PC-3 (cell line): ENCODE measurements around the gene KLHDC9. TPM values are rescaled to one million over a fixed set of nuclear protein-coding genes. Genes with fewer than 3 reads are reported as not detected.

Source experiments
- ATAC-seq: fragments of 200-7000 bp; cut with Tn5 transposase; 2 replicates; pipeline ENCODE4 v1.9.1; 2020; ENCODE audit warnings: mild to moderate bottlenecking, moderate library complexity
- BruUV-seq: library from RNA; stranded (reverse); fragments of 400-500 nt; replicated peaks from 2 replicates; lab custom pipeline; 2021; lab: Mats Ljungman, UMichigan
- CTCF ChIA-PET: fragments of 300-600 bp; sonication (Branson Sonifier 250); formaldehyde crosslinking; loops from one replicate; lab custom pipeline; 2022; ENCODE audit warnings: antibody characterized with exemption; lab: Charles Lee
- POLR2A ChIA-PET: fragments of 300-600 bp; sonication (Branson Sonifier 250); formaldehyde crosslinking; loops from one replicate; lab custom pipeline; 2022; ENCODE audit warnings: antibody characterized with exemption; ENCODE audit not compliant: unreplicated experiment; lab: Charles Lee
- DNase-seq: peaks from one replicate; pipeline ENCODE4 v3.0.0-alpha.2; 2015
- H2AFZ ChIP-seq: fragments of 300-600 bp; sonication (generic); 2 replicates; pipeline ENCODE4 v1.6.0; 2016; ENCODE audit warnings: antibody characterized with exemption, low read length
- H3F3A ChIP-seq: fragments of 300-600 bp; sonication (generic); one replicate; pipeline ENCODE4 v1.6.0; 2017; ENCODE audit warnings: antibody characterized with exemption, low read length, control low read depth, mild to moderate bottlenecking; ENCODE audit not compliant: unreplicated experiment
- H3K27ac ChIP-seq: fragments of 300-600 bp; sonication (generic); 2 replicates; pipeline ENCODE4 v1.5.1; 2016; ENCODE audit warnings: mild to moderate bottlenecking, low read length
- H3K27me3 ChIP-seq: fragments of 300-600 bp; sonication (generic); 2 replicates; pipeline ENCODE4 v1.6.1; 2016; ENCODE audit warnings: low read length, mixed read lengths
- H3K36me3 ChIP-seq: fragments of 300-600 bp; sonication (generic); 2 replicates; pipeline ENCODE4 v1.6.1; 2016; ENCODE audit warnings: low read depth, mixed run types, low read length, mixed read lengths
- H3K4me1 ChIP-seq: fragments of 300-600 bp; sonication (generic); 2 replicates; pipeline ENCODE4 v1.5.1; 2016; ENCODE audit warnings: low read length; ENCODE audit not compliant: insufficient read depth
- H3K4me2 ChIP-seq: fragments of 300-600 bp; sonication (generic); 2 replicates; pipeline ENCODE4 v1.6.0; 2016; ENCODE audit warnings: low read length
- H3K4me3 ChIP-seq: fragments of 300-600 bp; sonication (generic); 2 replicates; pipeline ENCODE4 v1.5.1; 2016; ENCODE audit warnings: mild to moderate bottlenecking, low read length, mixed read lengths
- H3K79me2 ChIP-seq: fragments of 300-600 bp; sonication (generic); 2 replicates; pipeline ENCODE4 v1.6.1; 2017; ENCODE audit warnings: low read length, mixed read lengths
- H3K9ac ChIP-seq: fragments of 300-600 bp; sonication (generic); 2 replicates; pipeline ENCODE4 v1.6.0; 2016; ENCODE audit warnings: mild to moderate bottlenecking, low read length
- H3K9me2 ChIP-seq: fragments of 300-600 bp; sonication (generic); replicated peaks from 2 replicates; pipeline ENCODE4 v1.6.1; 2016; ENCODE audit warnings: mixed run types, low read length, mixed read lengths
- H3K9me3 ChIP-seq: fragments of 300-600 bp; sonication (generic); 2 replicates; pipeline ENCODE4 v1.6.1; 2016; ENCODE audit warnings: low read length, mixed read lengths
- H4K20me1 ChIP-seq: fragments of 300-600 bp; sonication (generic); 2 replicates; pipeline ENCODE4 v1.6.1; 2016; ENCODE audit warnings: low read length, mixed read lengths
- CTCF ChIP-seq: fragments of 300-600 bp; sonication (generic); conservative IDR thresholded peaks from 2 replicates; pipeline ENCODE4 v1.5.1; 2017; ENCODE audit warnings: antibody characterized with exemption, low read depth, mild to moderate bottlenecking, low read length
- EZH2 ChIP-seq: fragments of 300-600 bp; sonication (generic); IDR thresholded peaks from one replicate; pipeline ENCODE4 v1.6.1; 2017; ENCODE audit warnings: antibody characterized with exemption, mild to moderate bottlenecking, low read length; ENCODE audit not compliant: unreplicated experiment
- EZH2phosphoT487 ChIP-seq: fragments of 300-600 bp; sonication (generic); IDR thresholded peaks from 2 replicates; pipeline ENCODE4 v1.6.1; 2018; ENCODE audit warnings: mild to moderate bottlenecking, antibody characterized with exemption, low read length, borderline replicate concordance
- intact Hi-C: fragments of 100-400 bp; cut with micrococcal nuclease; formaldehyde crosslinking; loops from 2 replicates; pipeline ENCODE4 v1.9.0; 2023
- total RNA-seq: library from RNA; depleted of rRNA; stranded (reverse); fragments of >200 nt; gene quantifications from 2 replicates; pipeline ENCODE4 v1.2.3, GENCODE V29; 2014

The KLHDC9 gene
- total RNA-seq, 1 experiment from 2014 or later = 3.2 TPM

GRCh38 chr1:161127649-161128048 lies 29.5 kb downstream of the KLHDC9 start:
- TF ChIP-seq EZH2phosphoT487 (no peak), CTCF (no peak), EZH2 (no peak)
- H3K4me1 ChIP-seq = peaks cover 18% of the 10 kb centered on the region
- no peaks in the 10 kb centered on the region for H3K9me3 ChIP-seq
- ChIA-PET POLR2A (interaction anchor here (0.7 to 0.8 kb wide), 2 partner anchors 90 to 107 kb away, joined by 3 read pairs; partner anchors contain the start of gene F11R), CTCF (no interaction called here)
- ATAC-seq (no peak), DNase-seq (no peak)
- peaks cover 50% of the 10 kb centered on the region for H3K36me3 ChIP-seq
- no peak overlapping the region for H3K9ac ChIP-seq
- peaks cover 69% of the 10 kb centered on the region for H3K79me2 ChIP-seq
- no peaks in the 10 kb centered on the region for H3K9me2 ChIP-seq
- H3K4me3 ChIP-seq = no peak overlapping the region
- H3K27me3 ChIP-seq = no peaks in the 10 kb centered on the region
- H4K20me1 ChIP-seq = no peaks in the 10 kb centered on the region
- no peak overlapping the region for H2AFZ ChIP-seq
- no TSS peak for BruUV-seq
- intact Hi-C loops = no loop called here
- no peak overlapping the region for H3K27ac ChIP-seq
- H3F3A ChIP-seq = no peaks in the 10 kb centered on the region
- H3K4me2 ChIP-seq = no peak overlapping the region

GRCh38 chr1:161128591-161129420 lies 30.6 kb downstream of the KLHDC9 start:
- no peaks in the 10 kb centered on the region for H4K20me1 ChIP-seq
- H3K9ac ChIP-seq = no peak overlapping the region
- ChIA-PET POLR2A (interaction anchor here (0.6 kb wide), 1 partner anchor 253 kb away, joined by 3 read pairs; no protein-coding TSS in a partner anchor), CTCF (no interaction called here)
- no peaks in the 10 kb centered on the region for H3K27me3 ChIP-seq
- TF ChIP-seq EZH2phosphoT487 (no peak), CTCF (no peak), EZH2 (no peak)
- H3K36me3 ChIP-seq = peaks cover 42% of the 10 kb centered on the region
- intact Hi-C loops = no loop called here
- peaks cover 78% of the 10 kb centered on the region for H3K79me2 ChIP-seq
- ATAC-seq (no peak), DNase-seq (no peak)
- no peaks in the 10 kb centered on the region for H3K9me3 ChIP-seq
- BruUV-seq = no TSS peak
- no peak overlapping the region for H3K4me2 ChIP-seq
- peaks cover 18% of the 10 kb centered on the region for H3K4me1 ChIP-seq
- H3K4me3 ChIP-seq = no peak overlapping the region
- no peak overlapping the region for H2AFZ ChIP-seq
- H3F3A ChIP-seq = peaks cover 5% of the 10 kb centered on the region
- H3K9me2 ChIP-seq = no peaks in the 10 kb centered on the region
- H3K27ac ChIP-seq = no peak overlapping the region

- Histone ChIP-seq H3K4me1 (peaks cover 18% of the 10 kb centered on the region), H2AFZ (no peak overlapping the region), H3F3A (peaks cover 5% of the 10 kb centered on the region), H3K9ac (no peak overlapping the region), H3K9me2 (no peaks in the 10 kb centered on the region), H3K4me3 (peak overlapping the region; percentile 90; the same call in 1 of the 2 replicates), H3K4me2 (peak overlapping the region; percentile 98), H3K9me3 (no peaks in the 10 kb centered on the region), H4K20me1 (no peaks in the 10 kb centered on the region), H3K36me3 (peaks cover 31% of the 10 kb centered on the region), H3K27ac (no peak overlapping the region), H3K27me3 (no peaks in the 10 kb centered on the region), H3K79me2 (peaks cover 87% of the 10 kb centered on the region)
- DNase-seq (no peak), ATAC-seq (no peak)
- intact Hi-C loops = no loop called here
- ChIA-PET POLR2A (interaction anchor here (0.6 kb wide), 1 partner anchor 109 kb away, joined by 11 read pairs; the partner anchor contains the start of gene F11R), CTCF (no interaction called here)
- BruUV-seq = no TSS peak
- no peak for TF ChIP-seq CTCF
- no peak for TF ChIP-seq EZH2phosphoT487
- no peak for TF ChIP-seq EZH2
Measured at GRCh38 chr1:161130266-161130665, 32.1 kb downstream of the KLHDC9 start.
